Kidney epithelial cell (primary cell): Measurements from ENCODE around the gene MGP. TPM values are rescaled to one million over a fixed set of nuclear protein-coding genes. Genes with fewer than 3 reads are reported as not detected.

Experiments used
- DNase-seq: peaks from one replicate; pipeline ENCODE4 v3.0.0-alpha.2; 2010; ENCODE audit warnings: low read depth
- H3K27me3 ChIP-seq: 2 replicates; pipeline ENCODE4 v1.6.0; 2011; ENCODE audit warnings: low read length; ENCODE audit not compliant: control insufficient read depth, insufficient read depth
- H3K36me3 ChIP-seq: 2 replicates; pipeline ENCODE4 v1.5.1; 2011; ENCODE audit warnings: low read length; ENCODE audit not compliant: control insufficient read depth, insufficient read depth
- H3K4me3 ChIP-seq: 2 replicates; pipeline ENCODE4 v1.5.1; 2011; ENCODE audit warnings: low read depth, mild to moderate bottlenecking, control low read depth, low read length
- total RNA-seq: library from RNA; depleted of rRNA; stranded (reverse); fragments of >200 nt; gene quantifications from 2 replicates; pipeline ENCODE4 v1.2.3, GENCODE V29; 2015
- TF ChIP-seq, protein P1 (sequence below): IDR thresholded peaks from 2 replicates; pipeline ENCODE4 v1.5.1; 2011; ENCODE audit warnings: mild to moderate bottlenecking, moderate library complexity, low read length, control low read depth, inconsistent platforms; ENCODE audit not compliant: insufficient read depth, poor library complexity, severe bottlenecking

Gene MGP
- total RNA-seq, 1 donor from 2014 or later: 4.0 TPM

DNA sequence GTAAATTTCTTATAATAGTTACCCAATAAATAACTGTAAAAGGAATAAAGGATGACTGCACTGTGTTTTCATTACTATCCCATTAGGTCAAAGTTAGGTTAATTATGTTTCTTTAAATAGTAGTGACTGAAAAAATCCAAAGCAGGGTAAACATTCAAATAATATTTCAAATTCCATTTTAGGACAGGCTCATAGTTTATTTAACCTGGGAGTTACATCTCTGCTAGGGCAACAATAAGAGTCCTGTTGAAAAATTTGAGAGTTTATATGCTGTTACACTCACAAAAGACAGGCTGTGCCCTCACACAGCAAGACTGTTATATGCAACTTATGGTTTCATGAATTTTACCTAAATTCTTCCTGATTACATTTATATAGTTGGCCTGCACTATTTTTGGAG is 44.6 kb upstream of the MGP start:
- H3K36me3 ChIP-seq: no peaks in the 10 kb centered on the region
- no peak for DNase-seq
- H3K27me3 ChIP-seq: no peaks in the 10 kb centered on the region
- H3K4me3 ChIP-seq: no peak overlapping the region
- TF ChIP-seq, protein P1, sequence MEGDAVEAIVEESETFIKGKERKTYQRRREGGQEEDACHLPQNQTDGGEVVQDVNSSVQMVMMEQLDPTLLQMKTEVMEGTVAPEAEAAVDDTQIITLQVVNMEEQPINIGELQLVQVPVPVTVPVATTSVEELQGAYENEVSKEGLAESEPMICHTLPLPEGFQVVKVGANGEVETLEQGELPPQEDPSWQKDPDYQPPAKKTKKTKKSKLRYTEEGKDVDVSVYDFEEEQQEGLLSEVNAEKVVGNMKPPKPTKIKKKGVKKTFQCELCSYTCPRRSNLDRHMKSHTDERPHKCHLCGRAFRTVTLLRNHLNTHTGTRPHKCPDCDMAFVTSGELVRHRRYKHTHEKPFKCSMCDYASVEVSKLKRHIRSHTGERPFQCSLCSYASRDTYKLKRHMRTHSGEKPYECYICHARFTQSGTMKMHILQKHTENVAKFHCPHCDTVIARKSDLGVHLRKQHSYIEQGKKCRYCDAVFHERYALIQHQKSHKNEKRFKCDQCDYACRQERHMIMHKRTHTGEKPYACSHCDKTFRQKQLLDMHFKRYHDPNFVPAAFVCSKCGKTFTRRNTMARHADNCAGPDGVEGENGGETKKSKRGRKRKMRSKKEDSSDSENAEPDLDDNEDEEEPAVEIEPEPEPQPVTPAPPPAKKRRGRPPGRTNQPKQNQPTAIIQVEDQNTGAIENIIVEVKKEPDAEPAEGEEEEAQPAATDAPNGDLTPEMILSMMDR: no peak

DNA sequence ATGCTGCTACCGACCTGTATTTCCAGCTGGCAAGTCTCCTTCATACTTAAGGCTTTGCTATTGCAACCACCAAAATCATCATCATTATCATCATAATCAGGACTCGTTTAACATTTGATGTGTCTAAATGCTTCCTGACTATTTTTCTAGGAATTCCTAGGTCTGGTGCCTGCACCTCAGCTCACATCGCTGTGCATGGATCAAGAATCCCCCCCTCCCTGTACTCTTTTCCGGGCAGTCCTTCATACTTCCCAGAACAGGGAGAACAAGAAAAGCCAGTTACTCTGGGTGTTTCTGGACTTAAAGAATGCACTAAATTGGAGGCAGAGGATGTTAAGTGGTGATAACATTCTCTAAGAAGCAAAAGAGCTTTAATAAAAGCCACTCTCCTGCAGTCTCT is 43.3 kb upstream of the MGP start:
- TF ChIP-seq, protein P1: no peak
- H3K4me3 ChIP-seq: no peak overlapping the region
- H3K27me3 ChIP-seq: no peaks in the 10 kb centered on the region
- DNase-seq: no peak
- no peaks in the 10 kb centered on the region for H3K36me3 ChIP-seq

DNA sequence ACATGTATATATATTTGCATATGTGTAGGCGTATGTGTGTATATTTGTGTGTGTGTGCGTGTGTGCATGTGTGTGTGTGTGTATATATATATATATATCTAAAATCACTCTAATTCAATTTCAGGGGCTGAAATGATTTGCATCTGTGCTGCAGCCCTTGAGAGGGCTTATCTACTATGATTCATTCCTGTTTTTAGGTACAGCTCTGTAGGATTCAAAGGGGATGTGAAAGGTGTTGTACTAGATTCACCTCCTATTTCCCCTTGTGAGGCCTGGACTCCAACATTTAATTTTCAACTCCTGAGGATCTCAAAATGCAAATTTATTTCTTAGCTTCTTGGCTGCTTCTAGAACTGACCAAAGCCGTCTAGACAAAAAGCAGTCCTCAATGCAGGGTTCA is 41.6 kb upstream of the MGP start:
- TF ChIP-seq, protein P1: no peak
- no peak for DNase-seq
- no peaks in the 10 kb centered on the region for H3K36me3 ChIP-seq
- H3K4me3 ChIP-seq: no peak overlapping the region
- H3K27me3 ChIP-seq: no peaks in the 10 kb centered on the region

DNA sequence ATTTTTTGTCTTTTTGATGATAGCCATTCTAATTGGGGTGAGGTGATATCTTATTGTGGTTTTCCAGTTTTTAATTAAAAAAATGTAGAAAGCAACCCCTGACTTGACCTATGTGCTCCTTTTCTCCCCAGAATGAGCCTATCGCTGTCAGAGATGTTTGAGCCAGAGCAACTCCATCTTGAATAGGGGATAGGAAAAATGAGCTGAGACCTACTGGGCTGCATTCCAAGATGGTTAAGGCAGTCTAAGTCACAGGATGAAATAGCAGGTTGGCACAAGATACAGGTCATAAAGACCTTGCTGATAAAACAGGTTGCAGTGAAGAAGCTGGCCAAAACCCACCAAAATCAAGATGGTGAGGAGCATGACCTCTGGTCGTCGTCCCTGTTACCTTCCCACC is 38.9 kb upstream of the MGP start:
- H3K4me3 ChIP-seq: no peak overlapping the region

DNA sequence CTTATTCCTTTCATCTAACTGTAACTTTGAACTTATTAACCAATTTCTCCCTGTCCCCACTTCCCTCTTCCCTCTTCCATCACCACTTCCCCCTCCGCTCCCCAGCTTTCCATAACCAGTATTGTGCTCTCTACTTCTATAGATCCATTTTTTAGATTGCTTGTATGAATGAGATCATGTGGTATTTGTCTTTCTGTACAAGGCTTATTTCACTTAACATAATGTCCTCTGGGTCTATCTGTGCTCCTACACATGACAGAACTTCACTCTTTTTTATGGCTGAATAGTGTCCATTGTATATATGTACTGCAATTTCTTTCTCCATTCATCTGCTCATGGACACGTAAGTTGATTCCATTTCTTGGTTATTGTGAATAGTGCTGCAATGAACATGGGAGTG is 38.3 kb upstream of the MGP start:
- Histone ChIP-seq H3K4me3 (no peak overlapping the region), H3K36me3 (no peaks in the 10 kb centered on the region), H3K27me3 (no peaks in the 10 kb centered on the region)
- TF ChIP-seq, protein P1: no peak
- no peak for DNase-seq

More for the DNA sequence above, 38.9 kb upstream of the MGP start:
- H3K36me3 ChIP-seq: no peaks in the 10 kb centered on the region
- H3K27me3 ChIP-seq: no peaks in the 10 kb centered on the region
- DNase-seq: no peak
- TF ChIP-seq, protein P1: no peak

DNA sequence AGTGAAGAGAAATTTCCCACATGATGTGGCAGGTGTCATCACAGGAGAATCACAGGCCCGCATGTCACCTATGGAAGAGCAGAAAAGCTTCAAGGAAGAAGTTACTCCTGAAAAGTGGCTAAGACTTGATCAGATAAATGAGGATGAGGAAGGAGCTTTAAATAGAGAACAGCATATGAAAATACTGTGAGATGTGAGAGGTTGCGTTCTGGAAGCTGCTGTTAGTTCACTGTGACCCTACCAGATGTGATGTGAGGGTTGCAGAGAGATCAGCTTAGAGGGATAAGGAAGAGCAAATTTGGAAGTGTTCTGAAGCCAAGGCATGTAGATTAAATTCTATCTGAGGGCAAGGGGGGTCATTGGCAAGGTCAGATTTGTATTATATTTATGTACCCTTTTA is 35.6 kb upstream of the MGP start:
- no peaks in the 10 kb centered on the region for H3K27me3 ChIP-seq
- DNase-seq: no peak
- no peak overlapping the region for H3K4me3 ChIP-seq
- no peaks in the 10 kb centered on the region for H3K36me3 ChIP-seq
- TF ChIP-seq, protein P1: no peak
